Hepatocyte (in vitro differentiated cells): ENCODE results near the gene STX1B.

Source experiments
- EZH2 ChIP-seq: fragments of 200-600 bp; sonication (generic); IDR thresholded peaks from 2 replicates; pipeline ENCODE4 v1.6.1; 2016; ENCODE audit warnings: antibody characterized with exemption, mild to moderate bottlenecking, borderline replicate concordance
- EZH2phosphoT487 ChIP-seq: fragments of 200-600 bp; sonication (generic); IDR thresholded peaks from one replicate; pipeline ENCODE4 v1.6.1; 2018; ENCODE audit warnings: antibody characterized with exemption, mild to moderate bottlenecking, low read depth, moderate library complexity; ENCODE audit not compliant: unreplicated experiment, severe bottlenecking
- TF ChIP-seq, protein P1 (sequence below): fragments of 200-600 bp; sonication (generic); IDR thresholded peaks from 2 replicates; pipeline ENCODE4 v1.5.1; 2016; ENCODE audit warnings: antibody characterized with exemption, mild to moderate bottlenecking; ENCODE audit not compliant: poor library complexity

DNA sequence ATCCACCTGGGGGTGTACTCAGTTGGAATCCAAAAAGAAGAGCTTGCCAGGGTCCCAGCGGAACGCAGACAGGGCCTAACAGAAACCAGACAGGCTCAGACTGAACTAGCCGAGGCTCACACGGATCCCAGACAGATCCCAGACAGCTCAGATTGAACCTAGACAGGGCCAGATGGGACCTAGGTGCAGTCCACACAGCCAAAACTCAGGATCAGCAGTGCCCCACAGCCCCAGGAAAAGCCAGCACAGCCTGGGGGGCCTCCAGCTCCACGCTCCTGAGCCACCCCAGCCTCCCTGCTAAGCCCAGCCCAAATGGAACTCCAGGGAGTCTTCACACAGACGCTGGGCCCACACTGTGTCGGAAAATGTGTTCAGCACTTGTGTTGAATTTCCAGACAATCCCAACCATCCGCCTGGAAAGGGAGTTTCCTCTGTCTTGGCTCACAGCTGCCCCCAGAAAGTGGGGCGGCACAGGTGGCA lies 7.5 kb downstream of the STX1B start:
- TF ChIP-seq EZH2 (no peak), EZH2phosphoT487 (no peak)
- TF ChIP-seq, protein P1, sequence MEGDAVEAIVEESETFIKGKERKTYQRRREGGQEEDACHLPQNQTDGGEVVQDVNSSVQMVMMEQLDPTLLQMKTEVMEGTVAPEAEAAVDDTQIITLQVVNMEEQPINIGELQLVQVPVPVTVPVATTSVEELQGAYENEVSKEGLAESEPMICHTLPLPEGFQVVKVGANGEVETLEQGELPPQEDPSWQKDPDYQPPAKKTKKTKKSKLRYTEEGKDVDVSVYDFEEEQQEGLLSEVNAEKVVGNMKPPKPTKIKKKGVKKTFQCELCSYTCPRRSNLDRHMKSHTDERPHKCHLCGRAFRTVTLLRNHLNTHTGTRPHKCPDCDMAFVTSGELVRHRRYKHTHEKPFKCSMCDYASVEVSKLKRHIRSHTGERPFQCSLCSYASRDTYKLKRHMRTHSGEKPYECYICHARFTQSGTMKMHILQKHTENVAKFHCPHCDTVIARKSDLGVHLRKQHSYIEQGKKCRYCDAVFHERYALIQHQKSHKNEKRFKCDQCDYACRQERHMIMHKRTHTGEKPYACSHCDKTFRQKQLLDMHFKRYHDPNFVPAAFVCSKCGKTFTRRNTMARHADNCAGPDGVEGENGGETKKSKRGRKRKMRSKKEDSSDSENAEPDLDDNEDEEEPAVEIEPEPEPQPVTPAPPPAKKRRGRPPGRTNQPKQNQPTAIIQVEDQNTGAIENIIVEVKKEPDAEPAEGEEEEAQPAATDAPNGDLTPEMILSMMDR, result no peak
